ENCODE data around the gene FCRL1.

FCRL1 gene

DNA sequence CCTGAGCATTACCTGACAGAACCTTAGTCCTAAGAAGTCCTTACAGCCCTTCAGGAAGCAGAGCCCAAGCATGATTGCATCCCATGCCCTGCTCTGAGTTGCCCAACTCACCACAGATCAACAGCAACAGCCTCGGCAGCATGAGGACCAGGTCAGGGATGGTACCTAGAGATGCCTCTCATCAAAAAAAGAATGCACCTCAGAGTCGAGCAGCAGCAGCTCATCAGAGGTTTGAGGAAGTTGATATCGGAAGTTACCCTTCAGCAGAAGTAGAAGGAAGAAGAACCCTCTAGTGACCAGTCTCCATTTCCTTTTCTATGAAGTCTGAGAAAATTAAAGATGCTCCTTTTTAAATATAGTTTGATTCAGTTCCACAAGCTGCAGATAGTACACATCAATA, at the start of gene FCRL1:
TSS of gene FCRL1 (minus strand) at position 225 of the 400 bp plus-strand sequence. CDS start at position 142, 83 bp downstream.
- no peak for DNase-seq (ENCODE audit: low read depth in 2 of 2, low spot score in 1 of 2)

DNA sequence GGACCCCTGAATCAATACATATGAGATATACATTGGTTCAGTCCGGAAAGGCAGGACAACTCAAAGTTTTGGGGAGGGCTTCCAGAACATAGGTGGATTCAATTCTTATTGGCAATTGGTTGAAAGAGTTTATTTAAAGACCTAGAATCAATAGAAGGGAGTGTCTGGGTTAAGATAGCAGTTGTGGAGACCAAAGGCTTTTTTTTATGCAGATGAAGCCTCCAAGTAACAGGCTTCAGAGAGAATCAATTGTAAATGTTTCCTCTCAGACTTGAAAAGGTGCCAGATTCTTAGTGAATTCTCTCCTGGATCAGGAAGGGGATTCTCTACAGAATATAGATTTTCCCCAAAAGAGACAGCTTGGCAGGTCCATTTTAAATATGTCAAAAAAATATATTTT, 48.7 kb upstream of the FCRL1 start:
- DNase-seq (ENCODE audit: low read depth in 2 of 2, low spot score in 1 of 2): no peak

- no peak for DNase-seq (ENCODE audit: low read depth in 2 of 2, low spot score in 1 of 2)
Observed at GRCh38 chr1:157862114-157863070, 42.5 kb upstream of the FCRL1 start.

- no peak for DNase-seq (ENCODE audit: low read depth in 2 of 2, low spot score in 1 of 2)
Observed at GRCh38 chr1:157856538-157856937, 36.6 kb upstream of the FCRL1 start.

GRCh38 chr1:157852476-157852875, 32.6 kb upstream of the FCRL1 start:
- DNase-seq (ENCODE audit: low read depth in 2 of 2, low spot score in 1 of 2): no peak

- DNase-seq (ENCODE audit: low read depth in 2 of 2, low spot score in 1 of 2): no peak
Observed at GRCh38 chr1:157849229-157849875, 29.4 kb upstream of the FCRL1 start.

DNA sequence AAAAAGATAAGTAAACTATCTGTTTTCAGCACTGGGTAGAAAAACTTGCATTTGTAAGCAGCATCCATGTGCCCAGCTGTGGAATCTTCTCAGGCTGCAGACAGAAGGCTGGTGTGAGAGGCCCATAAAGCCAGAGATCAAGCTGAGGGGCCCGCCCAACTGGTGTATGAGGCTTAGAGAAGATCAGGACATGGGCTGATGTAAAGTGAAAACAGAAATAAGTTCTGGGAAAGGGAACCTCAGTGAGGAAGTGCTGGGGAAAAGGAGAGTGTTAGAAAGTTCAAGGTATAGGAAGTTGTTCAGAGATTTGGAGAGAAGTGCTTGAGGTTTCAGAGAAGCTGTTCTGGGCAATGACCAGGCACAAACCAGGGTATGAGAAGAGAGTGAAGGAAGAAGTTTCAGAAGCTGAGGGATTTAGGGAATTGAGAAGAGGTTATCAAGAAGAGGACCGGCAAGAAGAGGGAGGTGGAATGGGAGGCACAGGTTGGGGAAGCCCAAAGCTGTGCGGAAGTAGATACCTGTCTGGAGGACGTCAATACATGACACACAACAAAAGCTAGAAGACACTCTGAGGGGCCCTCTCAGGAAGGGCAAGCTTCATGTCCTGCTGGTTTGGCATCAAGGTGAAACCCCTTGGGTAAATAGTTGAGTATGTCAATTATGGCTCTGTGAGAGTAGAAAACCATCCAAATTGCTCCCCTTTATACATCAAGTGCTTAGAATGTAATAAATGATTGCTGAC, 24.3 kb upstream of the FCRL1 start:
- no peak for DNase-seq (ENCODE audit: low read depth in 2 of 2, low spot score in 1 of 2)

GRCh38 chr1:157842939-157843338, 23.0 kb upstream of the FCRL1 start:
- no peak for DNase-seq (ENCODE audit: low read depth in 2 of 2, low spot score in 1 of 2)

- DNase-seq (ENCODE audit: low read depth in 2 of 2, low spot score in 1 of 2): no peak
Observed at GRCh38 chr1:157841708-157842107, 21.8 kb upstream of the FCRL1 start, which contains the start of gene CD5L. Gene CD5L, minus strand, starts transcription at chr1:157841808. Its CDS starts 107 bp downstream, at chr1:157841701.

DNA sequence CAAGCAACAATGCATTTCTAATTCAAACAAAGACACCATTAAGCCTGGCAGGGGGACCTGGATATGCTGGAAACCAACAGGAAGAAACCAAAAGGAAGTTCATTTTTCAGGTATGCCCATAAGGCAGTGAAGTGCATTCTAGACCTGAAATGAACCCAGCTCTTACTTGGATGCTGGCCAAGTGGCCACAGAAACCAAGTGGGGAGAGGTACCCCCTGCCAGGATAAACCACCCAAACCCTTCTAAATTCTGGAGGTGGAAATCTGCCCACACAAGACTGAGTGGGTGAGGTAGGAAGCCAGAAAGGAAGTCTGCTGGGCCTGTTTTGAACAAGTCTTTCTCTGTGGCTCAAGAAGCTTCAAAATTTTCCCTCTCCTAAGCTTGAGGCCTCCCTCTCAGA, 19.0 kb upstream of the FCRL1 start:
- no peak for DNase-seq (ENCODE audit: low read depth in 2 of 2, low spot score in 1 of 2)

DNA sequence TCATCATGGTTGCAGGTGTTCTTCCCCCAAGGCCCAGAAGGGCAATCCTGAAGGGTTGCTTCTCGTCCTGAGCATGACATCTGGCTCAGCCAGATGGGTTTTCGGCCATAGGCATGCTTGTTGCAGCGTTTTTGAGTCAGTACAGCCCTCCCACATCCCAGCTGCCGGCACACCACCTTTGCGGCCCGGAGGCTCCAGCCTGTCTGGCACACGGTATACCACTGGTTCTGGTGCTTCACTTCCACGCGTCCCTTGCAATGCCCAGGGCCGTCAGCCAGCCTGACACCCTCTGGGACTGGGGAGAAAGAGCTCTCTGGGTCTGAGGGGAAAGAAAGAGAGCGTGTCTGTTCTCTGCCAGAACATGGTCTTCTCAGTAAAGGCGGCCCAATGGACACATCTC, 14.5 kb upstream of the FCRL1 start:
- no peak for DNase-seq (ENCODE audit: low read depth in 2 of 2, low spot score in 1 of 2)

- DNase-seq (ENCODE audit: low read depth in 2 of 2, low spot score in 1 of 2): no peak
Observed at GRCh38 chr1:157833145-157833544, 13.2 kb upstream of the FCRL1 start.

DNA sequence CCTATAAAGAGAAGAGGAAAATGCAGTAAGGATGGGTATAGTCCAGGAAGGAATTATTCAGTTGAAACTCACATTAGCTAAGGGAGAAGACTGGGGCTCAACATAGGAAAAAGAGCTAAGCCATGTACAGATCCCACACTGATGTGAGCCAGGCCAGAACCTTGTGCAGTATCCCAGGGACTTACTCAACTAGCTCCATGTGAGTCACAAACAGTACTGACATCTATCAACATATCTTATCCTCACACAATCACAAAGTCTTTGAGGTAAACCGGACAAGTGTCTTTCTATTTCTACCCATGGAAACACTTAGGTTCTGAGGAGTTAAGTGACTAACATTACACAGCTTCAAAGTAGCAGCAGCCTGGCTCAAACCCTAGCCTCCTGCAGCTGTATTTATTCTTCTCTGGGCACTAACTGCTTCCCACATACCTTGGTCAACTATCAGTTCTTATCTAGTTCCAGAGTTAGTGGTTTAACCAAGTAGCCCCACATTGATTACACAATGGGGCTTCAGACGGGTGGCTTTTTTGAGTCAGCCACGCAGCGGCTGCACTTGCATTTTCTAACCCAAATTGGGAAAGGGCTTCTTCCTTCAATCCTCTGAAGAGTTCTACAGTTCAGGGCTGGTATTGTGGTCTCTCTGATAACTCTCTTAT, 12.2 kb upstream of the FCRL1 start:
- DNase-seq (ENCODE audit: low read depth in 2 of 2, low spot score in 1 of 2): no peak

GRCh38 chr1:157830887-157831286, 11.0 kb upstream of the FCRL1 start:
- no peak for DNase-seq (ENCODE audit: low read depth in 2 of 2, low spot score in 1 of 2)

DNA sequence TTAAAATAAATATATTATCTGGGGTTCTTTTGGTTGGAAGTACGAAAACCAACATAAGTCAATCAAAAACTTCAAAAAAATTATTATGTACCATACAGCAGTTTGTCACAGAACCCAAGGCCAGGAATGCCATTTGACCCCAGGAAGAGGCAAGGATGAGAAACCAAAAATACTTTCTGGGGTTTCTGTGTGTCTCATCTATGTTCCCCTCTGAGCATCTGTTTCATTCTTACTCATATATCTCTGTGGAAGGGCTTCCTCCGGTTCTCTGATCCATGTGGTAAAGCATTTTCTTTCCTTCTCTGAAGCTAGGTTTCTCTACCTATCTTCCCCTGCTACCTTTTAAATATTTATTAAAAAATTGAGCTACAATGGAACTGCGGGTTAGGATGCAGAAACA, 9.8 kb upstream of the FCRL1 start:
- DNase-seq (ENCODE audit: low read depth in 2 of 2, low spot score in 1 of 2): no peak

GRCh38 chr1:157829210-157829609, 9.3 kb upstream of the FCRL1 start:
- no peak for DNase-seq (ENCODE audit: low read depth in 2 of 2, low spot score in 1 of 2)

DNA sequence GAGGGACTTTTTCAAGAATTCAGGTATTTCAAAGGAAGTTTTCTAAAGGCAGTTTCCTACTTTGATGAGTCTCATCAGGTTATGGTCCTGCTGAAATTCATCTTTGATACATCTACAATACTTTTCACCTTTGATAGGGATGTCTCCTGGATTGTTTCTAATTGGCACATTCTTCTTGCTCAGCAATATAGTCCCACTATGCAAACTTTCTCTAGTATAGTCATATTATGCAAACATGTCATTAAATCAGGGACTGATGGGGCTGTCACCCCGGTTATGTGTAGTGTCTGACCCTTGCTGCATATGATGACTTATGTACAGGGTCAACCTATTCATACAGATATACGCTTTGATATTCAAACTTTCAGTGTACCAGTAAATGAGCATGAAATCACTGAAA, 379 bp upstream of the FCRL1 start:
- no peak for DNase-seq (ENCODE audit: low read depth in 2 of 2, low spot score in 1 of 2)

- no peak for DNase-seq (ENCODE audit: low read depth in 2 of 2, low spot score in 1 of 2)
Observed at GRCh38 chr1:157819215-157819614, 705 bp downstream of the FCRL1 start.

GRCh38 chr1:157813269-157813668, 6.7 kb downstream of the FCRL1 start:
- no peak for DNase-seq (ENCODE audit: low read depth in 2 of 2, low spot score in 1 of 2)

DNA sequence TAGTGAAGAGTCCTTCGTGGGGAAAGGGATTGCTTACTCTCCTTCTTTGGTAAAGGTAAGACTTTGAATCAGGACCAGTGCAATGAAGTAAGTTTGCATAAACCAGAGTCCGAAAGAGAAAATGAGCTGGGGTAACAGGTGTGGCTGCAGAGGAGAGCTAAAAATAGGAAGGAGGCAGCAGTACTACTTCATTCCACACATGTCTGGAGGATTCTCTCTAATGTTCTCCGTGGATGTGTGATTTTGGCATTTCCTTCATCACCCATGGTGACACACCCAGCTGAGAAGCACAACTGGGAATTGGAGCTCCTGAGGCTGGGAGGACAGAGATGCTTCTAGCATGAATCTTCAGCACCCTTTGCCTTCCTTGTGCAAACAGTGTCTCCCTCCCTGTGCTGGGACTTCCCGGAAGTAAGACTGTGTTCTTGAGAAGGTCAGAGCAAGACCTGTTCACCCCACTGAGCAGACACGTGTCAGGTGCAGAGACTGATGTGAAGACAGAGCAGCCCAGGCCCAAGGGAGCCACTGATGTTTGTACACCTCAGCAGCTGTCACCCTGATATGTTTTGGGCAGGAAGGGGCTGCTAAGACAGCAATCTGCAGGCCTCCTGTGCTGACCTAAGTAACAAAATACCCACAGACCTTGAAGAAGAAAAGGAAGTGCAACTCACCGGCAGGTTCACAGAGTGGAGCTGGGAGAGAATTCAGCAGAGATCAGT, 13.3 kb downstream of the FCRL1 start:
- no peak for DNase-seq (ENCODE audit: low read depth in 2 of 2, low spot score in 1 of 2)
